GM12891 (cell line): ENCODE measurements around the gene ATN1.
A peak's percentile ranks its signal among the peaks of the same experiment; 100 is the strongest.

Experiments
- POLR2A ChIP-seq: IDR thresholded peaks from 2 replicates; pipeline ENCODE4 v1.6.1; 2011; ENCODE audit warnings: low read depth, low read length, control low read depth
- POLR2AphosphoS5 ChIP-seq: IDR thresholded peaks from 2 replicates; pipeline ENCODE4 v1.6.1; 2011; ENCODE audit warnings: low read depth, low read length, control low read depth

DNA sequence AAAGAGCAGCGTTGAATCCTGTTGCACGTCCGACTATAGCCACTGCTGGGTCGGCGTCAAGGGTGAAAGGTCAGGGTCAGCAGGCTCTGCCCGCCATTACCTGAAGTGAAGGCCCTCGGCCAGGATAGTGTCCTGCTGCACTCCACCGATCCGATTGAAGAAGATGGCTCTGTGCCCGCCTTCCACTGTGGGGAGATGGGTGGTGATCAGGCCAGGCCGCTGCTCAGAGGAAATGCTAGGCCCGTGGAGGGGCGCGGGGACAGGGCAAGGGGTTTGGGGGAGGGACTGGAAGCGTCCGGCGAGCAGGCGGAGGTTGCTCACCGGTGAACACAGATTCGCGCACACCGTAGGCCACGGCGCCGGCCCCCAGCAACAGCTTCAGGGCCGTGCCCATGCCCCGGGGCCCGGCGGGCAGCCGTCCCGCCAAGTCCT lies 42.4 kb downstream of the ATN1 start:
- TF ChIP-seq POLR2A: 0 out of 2 replicates have a peak, but pooled peaks have one; percentile 24
- peak; percentile 16; the same call in 1 of the 2 replicates for TF ChIP-seq POLR2AphosphoS5
